PC-9 (cell line): Measurements from ENCODE around the gene SLC39A10.

ENCODE experiments used
- EZH2 ChIP-seq: fragments of 200-600 bp; sonication (generic); IDR thresholded peaks from 2 replicates; pipeline ENCODE4 v1.8.0; 2017; ENCODE audit warnings: antibody characterized with exemption, low read depth
- TF ChIP-seq, protein P1 (sequence below): fragments of 200-600 bp; sonication (generic); conservative IDR thresholded peaks from 2 replicates; pipeline ENCODE4 v1.6.1; 2017; ENCODE audit warnings: mixed run types, antibody characterized with exemption, mild to moderate bottlenecking, moderate library complexity

DNA sequence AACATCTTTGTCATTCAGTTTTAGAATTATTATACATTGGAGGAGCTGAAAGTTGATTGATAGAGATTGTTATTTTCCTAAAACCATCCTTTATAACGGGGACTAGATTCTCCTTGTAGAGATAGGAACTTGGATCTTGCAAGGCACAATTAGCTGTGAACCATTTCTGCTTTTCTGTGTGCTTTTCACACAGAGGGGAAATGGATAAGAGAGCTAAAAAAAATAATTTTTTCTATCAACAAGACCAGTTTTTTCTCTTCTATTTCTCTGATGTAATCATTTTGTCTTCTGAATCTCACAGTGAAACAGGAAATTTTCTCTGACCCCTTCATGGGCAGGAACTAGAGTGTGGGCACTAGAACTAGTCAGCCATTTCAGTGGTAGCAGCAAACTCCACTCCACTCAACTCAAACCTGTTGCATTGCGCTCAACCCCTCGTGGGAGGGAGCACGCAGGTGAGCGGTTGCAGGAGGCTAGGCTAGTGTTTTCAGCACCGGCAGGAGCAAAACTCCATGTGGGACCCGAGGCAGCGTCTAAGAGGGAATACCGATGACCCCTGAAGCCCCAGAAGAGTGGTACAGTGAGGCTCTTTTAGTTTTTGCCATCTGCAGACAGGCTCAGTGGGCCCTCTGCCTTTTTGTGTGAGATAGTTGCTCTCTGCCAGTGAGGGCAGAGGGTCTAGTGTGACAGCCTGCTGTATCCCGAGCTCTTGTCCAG, 24.0 kb upstream of the SLC39A10 start:
- TF ChIP-seq, protein P1, sequence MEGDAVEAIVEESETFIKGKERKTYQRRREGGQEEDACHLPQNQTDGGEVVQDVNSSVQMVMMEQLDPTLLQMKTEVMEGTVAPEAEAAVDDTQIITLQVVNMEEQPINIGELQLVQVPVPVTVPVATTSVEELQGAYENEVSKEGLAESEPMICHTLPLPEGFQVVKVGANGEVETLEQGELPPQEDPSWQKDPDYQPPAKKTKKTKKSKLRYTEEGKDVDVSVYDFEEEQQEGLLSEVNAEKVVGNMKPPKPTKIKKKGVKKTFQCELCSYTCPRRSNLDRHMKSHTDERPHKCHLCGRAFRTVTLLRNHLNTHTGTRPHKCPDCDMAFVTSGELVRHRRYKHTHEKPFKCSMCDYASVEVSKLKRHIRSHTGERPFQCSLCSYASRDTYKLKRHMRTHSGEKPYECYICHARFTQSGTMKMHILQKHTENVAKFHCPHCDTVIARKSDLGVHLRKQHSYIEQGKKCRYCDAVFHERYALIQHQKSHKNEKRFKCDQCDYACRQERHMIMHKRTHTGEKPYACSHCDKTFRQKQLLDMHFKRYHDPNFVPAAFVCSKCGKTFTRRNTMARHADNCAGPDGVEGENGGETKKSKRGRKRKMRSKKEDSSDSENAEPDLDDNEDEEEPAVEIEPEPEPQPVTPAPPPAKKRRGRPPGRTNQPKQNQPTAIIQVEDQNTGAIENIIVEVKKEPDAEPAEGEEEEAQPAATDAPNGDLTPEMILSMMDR = no peak
- TF ChIP-seq EZH2 = no peak
